HepG2 (cell line): ENCODE measurements around the gene LCORL. TPM values are rescaled to one million over a fixed set of nuclear protein-coding genes. Genes with fewer than 3 reads are reported as not detected.

Experiments used
- ATAC-seq: fragments of 200-7000 bp; cut with Tn5 transposase; 3 replicates; pipeline ENCODE4 v1.9.1; 2020; ENCODE audit warnings: mild to moderate bottlenecking, moderate library complexity
- BruUV-seq: library from RNA; stranded (reverse); fragments of 400-500 nt; replicated peaks from 2 replicates; lab custom pipeline; 2021; lab: Mats Ljungman, UMichigan
- CTCF ChIA-PET: fragments of 300-600 bp; formaldehyde crosslinking; extraction: SDS; loops from one replicate; lab custom pipeline; 2021; ENCODE audit warnings: low total read pairs, inconsistent platforms, low intra/inter-chr PET ratio; lab: Yijun Ruan, JAX
- POLR2A ChIA-PET: fragments of 350-600 bp; sonication (Branson Sonifier 250); formaldehyde crosslinking; loops from one replicate; lab custom pipeline; 2020; ENCODE audit warnings: antibody characterized with exemption, inconsistent platforms; lab: Yijun Ruan, JAX
- DNase-seq: peaks from one replicate; pipeline ENCODE4 v3.0.0-alpha.2; 2015; ENCODE audit warnings: low spot score
- FAIRE-seq: peaks from 3 replicates; lab custom pipeline; 2011; peaks lifted over from hg19 to GRCh38; lab: Jason Lieb, UNC
- H2AFZ ChIP-seq: one replicate; pipeline ENCODE4 v1.6.1; 2011; ENCODE audit warnings: low read length, inconsistent platforms
- H3K27ac ChIP-seq: fragments of 300-600 bp; 3 replicates; pipeline ENCODE4 v1.8.0; 2011; ENCODE audit warnings: mixed run types, mild to moderate bottlenecking, mixed read lengths, low read length, inconsistent platforms; ENCODE audit not compliant: insufficient read depth; ENCODE audit errors: extremely low read length
- H3K27me3 ChIP-seq, 2 experiments: fragments of 200-600 bp in 1 of 2; 2 replicates in 1 of 2; 3 replicates in 1 of 2; pipeline versions ENCODE4 v1.6.0 to v1.8.0; 2011; ENCODE audit warnings: low read length in 2 of 2, mild to moderate bottlenecking in 2 of 2, moderate library complexity in 2 of 2, inconsistent platforms in 1 of 2; ENCODE audit not compliant: insufficient read depth in 2 of 2, control insufficient read depth in 1 of 2
- H3K36me3 ChIP-seq, 2 experiments: fragments of 200-600 bp in 1 of 2; replicated peaks in 1 of 2; 2 replicates in 1 of 2; 3 replicates in 1 of 2; pipeline versions ENCODE4 v1.5.1 to v1.8.0; 2011; ENCODE audit warnings: low read length in 2 of 2, inconsistent platforms in 1 of 2; ENCODE audit not compliant: insufficient read depth in 2 of 2, control insufficient read depth in 1 of 2
- H3K4me1 ChIP-seq: 2 replicates; pipeline ENCODE4 v1.5.1; 2012; ENCODE audit warnings: low read length, inconsistent platforms; ENCODE audit not compliant: insufficient read depth
- H3K4me2 ChIP-seq: 2 replicates; pipeline ENCODE4 v1.6.0; 2011; ENCODE audit warnings: low read depth, low read length, inconsistent platforms
- H3K4me3 ChIP-seq, 3 experiments: fragments of 200-600 bp in 1 of 3; sonication (generic), shearing (Covaris generic) in 1 of 3; replicated peaks in 1 of 3; 2 replicates each; pipeline ENCODE4 v1.5.1; 2011 to 2016; ENCODE audit warnings: low read length in 3 of 3, inconsistent platforms in 2 of 3, low read depth in 2 of 3, mild to moderate bottlenecking in 2 of 3, control low read depth in 1 of 3, mixed read lengths in 1 of 3; ENCODE audit not compliant: insufficient read depth in 1 of 3
- H3K79me2 ChIP-seq: one replicate; pipeline ENCODE4 v1.6.1; 2011; ENCODE audit warnings: low read length, inconsistent platforms; ENCODE audit not compliant: insufficient read depth
- H3K9ac ChIP-seq: 2 replicates; pipeline ENCODE4 v1.6.0; 2011; ENCODE audit warnings: mild to moderate bottlenecking, low read depth, low read length, inconsistent platforms; ENCODE audit not compliant: insufficient read depth
- H3K9me3 ChIP-seq: 2 replicates; pipeline ENCODE4 v1.5.1; 2012; ENCODE audit warnings: mild to moderate bottlenecking, low read length
- H4K20me1 ChIP-seq: 2 replicates; pipeline ENCODE4 v1.6.0; 2011; ENCODE audit warnings: inconsistent platforms, mild to moderate bottlenecking, low read length, moderate library complexity; ENCODE audit not compliant: insufficient read depth
- JARID2 ChIP-seq: sonication (generic); formaldehyde crosslinking; IDR thresholded peaks from 2 replicates; pipeline ENCODE4 v1.8.1; 2023; ENCODE audit warnings: missing genetic modification reagents, inconsistent platforms; ENCODE audit not compliant: insufficient replicate concordance
- RCOR2 ChIP-seq: IDR thresholded peaks from 2 replicates; pipeline ENCODE4 v1.6.1; 2016; ENCODE audit warnings: missing biosample characterization, missing genetic modification reagents
- RELA ChIP-seq: sonication (generic); formaldehyde crosslinking; IDR thresholded peaks from 2 replicates; pipeline ENCODE4 v1.4.0; 2020; ENCODE audit warnings: missing genetic modification reagents
- SALL2 ChIP-seq: sonication (generic); formaldehyde crosslinking; IDR thresholded peaks from 2 replicates; pipeline ENCODE4 v1.8.1; 2023; ENCODE audit warnings: mild to moderate bottlenecking, missing genetic modification reagents, inconsistent platforms
- TOE1 ChIP-seq: sonication (generic); formaldehyde crosslinking; IDR thresholded peaks from 2 replicates; pipeline ENCODE4 v1.4.0; 2020; ENCODE audit warnings: mild to moderate bottlenecking, missing genetic modification reagents
- ZNF224 ChIP-seq: sonication (generic); formaldehyde crosslinking; IDR thresholded peaks from 2 replicates; pipeline ENCODE4 v1.5.0; 2020; ENCODE audit warnings: mild to moderate bottlenecking, missing genetic modification reagents
- ZNF558 ChIP-seq: sonication (generic); formaldehyde crosslinking; IDR thresholded peaks from 2 replicates; pipeline ENCODE4 v1.9.0; 2022; ENCODE audit warnings: mild to moderate bottlenecking, missing genetic modification reagents, borderline replicate concordance
- ZSCAN22 ChIP-seq: sonication (generic); formaldehyde crosslinking; IDR thresholded peaks from 2 replicates; pipeline ENCODE4 v1.4.0; 2020; ENCODE audit warnings: mild to moderate bottlenecking, missing genetic modification reagents
- WGBS: methylation state at CpG from one replicate; pipeline ENCODE4 v1.1.6; 2017; ENCODE audit warnings: low lambda C conversion rate; 5-methylcytosine and 5-hydroxymethylcytosine counted together
- in situ Hi-C: cut with HindIII; loops from 2 replicates; pipeline ENCODE4 v1.10.0; 2017; ENCODE audit warnings: low pct_unique_long_range_greater_than_20kb; ENCODE audit not compliant: extremely low pct_ligation_motif_present
- intact Hi-C: fragments of 100-400 bp; cut with micrococcal nuclease; formaldehyde crosslinking; loops from one replicate; pipeline ENCODE4 v1.10.0; 2022; ENCODE audit not compliant: unreplicated experiment
- polyA plus RNA-seq, 8 experiments: library from polyadenylated mRNA; depleted of rRNA in 3 of 8; stranded (reverse) in 7 of 8; unstranded in 1 of 8; fragments of >200 nt; fragmentation: Illumina TruSeq in 4 of 8; extraction: Trizol in 4 of 8; gene quantifications; 2 replicates each; pipeline versions ENCODE4 v1.2.1 to v1.2.3, GENCODE V29; 2011 to 2016; ENCODE audit warnings: low read depth in 4 of 8, missing spikeins in 1 of 8, mixed read lengths in 1 of 8; ENCODE audit not compliant: insufficient read depth in 1 of 8
- total RNA-seq, 5 experiments: library from RNA; depleted of rRNA; stranded (reverse); fragments of >200 nt; fragmentation: Illumina TruSeq; extraction: Trizol; gene quantifications; 2 replicates each; pipeline ENCODE4 v1.2.3, GENCODE V29; 2016; ENCODE audit warnings: low read depth in 1 of 5
- TF ChIP-seq, protein P1 (sequence below), 2 experiments: sonication (generic) in 1 of 2; formaldehyde crosslinking in 1 of 2; IDR thresholded peaks; 2 replicates each; pipeline versions ENCODE4 v1.4.0 to v1.6.1; 2016 to 2020; ENCODE audit warnings: borderline replicate concordance in 1 of 2, low read depth in 1 of 2, mild to moderate bottlenecking in 1 of 2, missing genetic modification reagents in 1 of 2
- TF ChIP-seq, protein P2 (sequence below): sonication (generic); formaldehyde crosslinking; IDR thresholded peaks from 2 replicates; pipeline ENCODE4 v1.4.0; 2020; ENCODE audit warnings: mild to moderate bottlenecking, missing genetic modification reagents
- TF ChIP-seq, protein P3 (sequence below): sonication (generic); formaldehyde crosslinking; IDR thresholded peaks from 2 replicates; pipeline ENCODE4 v1.8.1; 2022; ENCODE audit warnings: low read depth, mild to moderate bottlenecking, missing genetic modification reagents
- TF ChIP-seq, protein P4 (sequence below): sonication (generic); formaldehyde crosslinking; IDR thresholded peaks from 2 replicates; pipeline ENCODE4 v1.4.0; 2020; ENCODE audit warnings: low read depth, mild to moderate bottlenecking, missing genetic modification reagents

The LCORL gene
- total and polyA plus RNA-seq, 2 of the 13 experiments (the other 11 are each of a cell fraction or from before 2014, with no cell fraction given) = 5.3 to 14.5 TPM

DNA sequence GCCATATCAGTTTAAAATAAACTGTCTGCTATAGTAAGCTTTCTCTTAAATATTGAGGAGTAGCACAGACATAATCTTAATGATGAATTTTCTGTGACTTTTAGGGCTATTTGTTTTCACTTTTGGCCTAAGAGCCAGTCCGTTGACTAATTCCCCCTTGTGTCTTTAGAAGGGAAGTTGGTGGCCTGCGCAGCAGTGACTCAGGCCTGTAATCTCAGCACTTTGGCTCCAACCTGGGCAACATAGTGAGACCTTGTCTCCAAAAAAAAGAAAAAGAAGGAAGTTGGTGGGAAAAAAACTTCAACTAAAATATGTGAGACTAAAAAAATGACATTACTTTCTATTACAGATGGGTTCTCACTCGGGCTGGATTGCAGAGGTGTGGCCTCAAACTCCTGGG lies 207.4 kb downstream of the LCORL start (continued):
- TF ChIP-seq JARID2 (CRISPR knock-in tag) = no peak
- no peak for TF ChIP-seq SALL2 (CRISPR knock-in tag)

DNA sequence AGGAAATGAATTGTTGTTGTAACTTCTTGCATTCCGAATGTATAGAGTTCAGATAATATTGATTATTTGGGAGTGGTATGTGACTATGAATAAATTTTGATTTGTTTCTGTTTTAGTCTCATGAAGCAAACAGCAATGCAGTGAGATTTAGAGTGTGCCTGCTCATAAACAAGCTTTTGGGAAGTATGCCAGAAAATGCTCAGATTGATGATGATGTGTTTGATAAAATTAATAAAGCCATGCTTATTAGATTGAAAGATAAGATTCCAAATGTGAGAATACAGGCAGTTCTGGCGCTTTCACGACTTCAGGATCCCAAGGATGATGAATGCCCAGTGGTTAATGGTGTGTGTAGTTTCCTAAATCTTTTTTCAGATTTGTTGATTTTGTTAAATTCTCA lies 208.8 kb downstream of the LCORL start:
- ChIA-PET POLR2A (no interaction called here), CTCF (no interaction called here)
- peaks cover 19% of the 10 kb centered on the region for H4K20me1 ChIP-seq
- H3K36me3 ChIP-seq = peaks cover 2 to 23% of the 10 kb centered on the region in 2 experiments; a peak in 3 of 5 replicates
- H3K27me3 ChIP-seq = no peaks in the 10 kb centered on the region; a peak in 1 of 5 replicates
- no peak for ATAC-seq
- peaks cover 74% of the 10 kb centered on the region for H3K79me2 ChIP-seq
- no TSS peak for BruUV-seq
- 0 out of 2 replicates have a peak overlapping the region, but pooled peaks have one; percentile 10 for H3K9ac ChIP-seq
- H3K9me3 ChIP-seq = no peaks in the 10 kb centered on the region
- intact Hi-C loops = no loop called here
- H3K4me1 ChIP-seq = peaks cover 25% of the 10 kb centered on the region
- FAIRE-seq = peak; percentile 18
- H3K4me3 ChIP-seq = peak overlapping the region; percentile 21 to 93 (median 68); a peak in 4 of 6 replicates
- in situ Hi-C loops = loop anchor here (10.0 kb wide), 2 partner anchors 212 to 552 kb away; partner anchors contain the start of gene LCORL
- no peak for DNase-seq
- no peak overlapping the region for H3K27ac ChIP-seq
- peak overlapping the region; percentile 79 for H3K4me2 ChIP-seq
- no peak overlapping the region for H2AFZ ChIP-seq
- WGBS = 64% methylated on average over 3 of the region's 3 CpGs
- TF ChIP-seq, protein P1, sequence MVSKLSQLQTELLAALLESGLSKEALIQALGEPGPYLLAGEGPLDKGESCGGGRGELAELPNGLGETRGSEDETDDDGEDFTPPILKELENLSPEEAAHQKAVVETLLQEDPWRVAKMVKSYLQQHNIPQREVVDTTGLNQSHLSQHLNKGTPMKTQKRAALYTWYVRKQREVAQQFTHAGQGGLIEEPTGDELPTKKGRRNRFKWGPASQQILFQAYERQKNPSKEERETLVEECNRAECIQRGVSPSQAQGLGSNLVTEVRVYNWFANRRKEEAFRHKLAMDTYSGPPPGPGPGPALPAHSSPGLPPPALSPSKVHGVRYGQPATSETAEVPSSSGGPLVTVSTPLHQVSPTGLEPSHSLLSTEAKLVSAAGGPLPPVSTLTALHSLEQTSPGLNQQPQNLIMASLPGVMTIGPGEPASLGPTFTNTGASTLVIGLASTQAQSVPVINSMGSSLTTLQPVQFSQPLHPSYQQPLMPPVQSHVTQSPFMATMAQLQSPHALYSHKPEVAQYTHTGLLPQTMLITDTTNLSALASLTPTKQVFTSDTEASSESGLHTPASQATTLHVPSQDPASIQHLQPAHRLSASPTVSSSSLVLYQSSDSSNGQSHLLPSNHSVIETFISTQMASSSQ (IDR thresholded peaks at IDR 0.05; ENCODE audit: low read depth) = no peak
- TF ChIP-seq, protein P1 (CRISPR knock-in tag; IDR thresholded peaks at IDR 0.05; ENCODE audit: borderline replicate concordance) = no peak
- TF ChIP-seq RELA (CRISPR knock-in tag) (no peak), ZNF224 (CRISPR knock-in tag) (no peak), ZSCAN22 (CRISPR knock-in tag) (no peak), RCOR2 (no peak), TOE1 (CRISPR knock-in tag) (no peak), ZNF558 (CRISPR knock-in tag) (no peak)
- TF ChIP-seq, protein P2, sequence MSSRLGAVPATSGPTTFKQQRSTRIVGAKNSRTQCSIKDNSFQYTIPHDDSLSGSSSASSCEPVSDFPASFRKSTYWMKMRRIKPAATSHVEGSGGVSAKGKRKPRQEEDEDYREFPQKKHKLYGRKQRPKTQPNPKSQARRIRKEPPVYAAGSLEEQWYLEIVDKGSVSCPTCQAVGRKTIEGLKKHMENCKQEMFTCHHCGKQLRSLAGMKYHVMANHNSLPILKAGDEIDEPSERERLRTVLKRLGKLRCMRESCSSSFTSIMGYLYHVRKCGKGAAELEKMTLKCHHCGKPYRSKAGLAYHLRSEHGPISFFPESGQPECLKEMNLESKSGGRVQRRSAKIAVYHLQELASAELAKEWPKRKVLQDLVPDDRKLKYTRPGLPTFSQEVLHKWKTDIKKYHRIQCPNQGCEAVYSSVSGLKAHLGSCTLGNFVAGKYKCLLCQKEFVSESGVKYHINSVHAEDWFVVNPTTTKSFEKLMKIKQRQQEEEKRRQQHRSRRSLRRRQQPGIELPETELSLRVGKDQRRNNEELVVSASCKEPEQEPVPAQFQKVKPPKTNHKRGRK (CRISPR knock-in tag) = no peak
- TF ChIP-seq, protein P3, sequence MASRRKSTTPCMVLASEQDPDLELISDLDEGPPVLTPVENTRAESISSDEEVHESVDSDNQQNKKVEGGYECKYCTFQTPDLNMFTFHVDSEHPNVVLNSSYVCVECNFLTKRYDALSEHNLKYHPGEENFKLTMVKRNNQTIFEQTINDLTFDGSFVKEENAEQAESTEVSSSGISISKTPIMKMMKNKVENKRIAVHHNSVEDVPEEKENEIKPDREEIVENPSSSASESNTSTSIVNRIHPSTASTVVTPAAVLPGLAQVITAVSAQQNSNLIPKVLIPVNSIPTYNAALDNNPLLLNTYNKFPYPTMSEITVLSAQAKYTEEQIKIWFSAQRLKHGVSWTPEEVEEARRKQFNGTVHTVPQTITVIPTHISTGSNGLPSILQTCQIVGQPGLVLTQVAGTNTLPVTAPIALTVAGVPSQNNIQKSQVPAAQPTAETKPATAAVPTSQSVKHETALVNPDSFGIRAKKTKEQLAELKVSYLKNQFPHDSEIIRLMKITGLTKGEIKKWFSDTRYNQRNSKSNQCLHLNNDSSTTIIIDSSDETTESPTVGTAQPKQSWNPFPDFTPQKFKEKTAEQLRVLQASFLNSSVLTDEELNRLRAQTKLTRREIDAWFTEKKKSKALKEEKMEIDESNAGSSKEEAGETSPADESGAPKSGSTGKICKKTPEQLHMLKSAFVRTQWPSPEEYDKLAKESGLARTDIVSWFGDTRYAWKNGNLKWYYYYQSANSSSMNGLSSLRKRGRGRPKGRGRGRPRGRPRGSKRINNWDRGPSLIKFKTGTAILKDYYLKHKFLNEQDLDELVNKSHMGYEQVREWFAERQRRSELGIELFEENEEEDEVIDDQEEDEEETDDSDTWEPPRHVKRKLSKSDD (CRISPR knock-in tag) = no peak
- TF ChIP-seq, protein P4, sequence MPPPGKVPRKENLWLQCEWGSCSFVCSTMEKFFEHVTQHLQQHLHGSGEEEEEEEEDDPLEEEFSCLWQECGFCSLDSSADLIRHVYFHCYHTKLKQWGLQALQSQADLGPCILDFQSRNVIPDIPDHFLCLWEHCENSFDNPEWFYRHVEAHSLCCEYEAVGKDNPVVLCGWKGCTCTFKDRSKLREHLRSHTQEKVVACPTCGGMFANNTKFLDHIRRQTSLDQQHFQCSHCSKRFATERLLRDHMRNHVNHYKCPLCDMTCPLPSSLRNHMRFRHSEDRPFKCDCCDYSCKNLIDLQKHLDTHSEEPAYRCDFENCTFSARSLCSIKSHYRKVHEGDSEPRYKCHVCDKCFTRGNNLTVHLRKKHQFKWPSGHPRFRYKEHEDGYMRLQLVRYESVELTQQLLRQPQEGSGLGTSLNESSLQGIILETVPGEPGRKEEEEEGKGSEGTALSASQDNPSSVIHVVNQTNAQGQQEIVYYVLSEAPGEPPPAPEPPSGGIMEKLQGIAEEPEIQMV (CRISPR knock-in tag) = no peak
